UCSD-AML1 (cell line): ENCODE results near the gene OR10V1.
A peak's percentile ranks its signal among the peaks of the same experiment; 100 is the strongest.

Experiments used
- DNase-seq: peaks from one replicate; lab custom pipeline; 2025; ENCODE audit not compliant: unreplicated experiment; lab: John Stamatoyannopoulos, UW

The OR10V1 gene

GRCh38 chr11:59668950-59669610 lies 44.6 kb downstream of the OR10V1 start, which contains the start of gene PATL1:
Gene PATL1 (minus strand): TSS chr11:59669037. CDS start chr11:59668895, 142 bp downstream.
- DNase-seq: peak; percentile 99

- DNase-seq: peak; percentile 74
These were observed 45.3 kb downstream of the OR10V1 start for GRCh38 chr11:59668188-59668949.

- no peak for DNase-seq
These were observed 45.8 kb downstream of the OR10V1 start for GRCh38 chr11:59667812-59668187.

GRCh38 chr11:59666969-59667368 lies 46.7 kb downstream of the OR10V1 start:
- DNase-seq: no peak
